GM12878 (cell line): ENCODE data around the gene AZU1. TPM values are rescaled to one million over a fixed set of nuclear protein-coding genes. Genes with fewer than 3 reads are reported as not detected.
"Not testable (repeated sequence)": the region's sequence is repeated elsewhere in the genome, so short reads cannot be mapped to it uniquely, and the experiment has no call there.

ENCODE experiments used
- ATAC-seq: fragments of 200-7000 bp; cut with Tn5 transposase; 3 replicates; pipeline ENCODE4 v1.9.1; 2020; ENCODE audit warnings: mild to moderate bottlenecking, moderate library complexity
- BruUV-seq: library from RNA; stranded (reverse); fragments of 400-500 nt; replicated peaks from 2 replicates; lab custom pipeline; 2021; lab: Mats Ljungman, UMichigan
- CTCF ChIA-PET: fragments of 300-600 bp; sonication (Branson Sonifier 250); formaldehyde crosslinking; extraction: SDS; loops from one replicate; lab custom pipeline; 2021; ENCODE audit warnings: inconsistent platforms; lab: Yijun Ruan, JAX
- POLR2A ChIA-PET: fragments of 350-600 bp; formaldehyde crosslinking; extraction: SDS; loops from one replicate; lab custom pipeline; 2021; ENCODE audit warnings: inconsistent platforms; lab: Charles Lee
- RAD21 ChIA-PET: fragments of 300-600 bp; sonication (Branson Sonifier 250); formaldehyde crosslinking; loops from one replicate; lab custom pipeline; 2023; ENCODE audit warnings: antibody characterized with exemption; ENCODE audit not compliant: unreplicated experiment; lab: Charles Lee
- SMC1A ChIA-PET: fragments of 300-600 bp; sonication (Branson Sonifier 250); formaldehyde crosslinking; loops from one replicate; lab custom pipeline; 2023; ENCODE audit not compliant: unreplicated experiment, uncharacterized antibody; lab: Charles Lee
- DNase-seq: peaks from one replicate; pipeline ENCODE4 v3.0.0-alpha.2; 2011; ENCODE audit warnings: low read depth, low spot score
- FAIRE-seq: peaks from 3 replicates; lab custom pipeline; 2011; peaks lifted over from hg19 to GRCh38; lab: Jason Lieb, UNC
- H2AFZ ChIP-seq: 2 replicates; pipeline ENCODE4 v1.6.0; 2011; ENCODE audit warnings: low read depth, low read length, control low read depth; ENCODE audit not compliant: control insufficient read depth
- H3K27ac ChIP-seq: 2 replicates; pipeline ENCODE4 v1.5.1; 2011; ENCODE audit warnings: control low read depth; ENCODE audit not compliant: control insufficient read depth, insufficient read depth
- H3K27me3 ChIP-seq, 2 experiments: replicated peaks in 1 of 2; 2 replicates each; pipeline versions ENCODE4 v1.6.0 to v1.6.1; 2011; ENCODE audit warnings: low read length in 1 of 2; ENCODE audit not compliant: control insufficient read depth in 2 of 2, insufficient read depth in 2 of 2
- H3K36me3 ChIP-seq, 2 experiments: 2 replicates each; pipeline ENCODE4 v1.5.1; 2011; ENCODE audit warnings: low read length in 1 of 2; ENCODE audit not compliant: control insufficient read depth in 2 of 2, insufficient read depth in 2 of 2
- H3K4me1 ChIP-seq: 2 replicates; pipeline ENCODE4 v1.6.1; 2011; ENCODE audit warnings: mild to moderate bottlenecking, low read length, moderate library complexity, mixed read lengths; ENCODE audit not compliant: control insufficient read depth, insufficient read depth
- H3K4me2 ChIP-seq: 2 replicates; pipeline ENCODE4 v1.6.0; 2011; ENCODE audit warnings: control low read depth; ENCODE audit not compliant: control insufficient read depth, insufficient read depth
- H3K4me3 ChIP-seq: fragments of 200-600 bp; sonication (generic); 2 replicates; pipeline ENCODE4 v1.5.1; 2016
- H3K79me2 ChIP-seq: 2 replicates; pipeline ENCODE4 v1.6.0; 2011; ENCODE audit warnings: low read length; ENCODE audit not compliant: control insufficient read depth, insufficient read depth
- H3K9ac ChIP-seq: 2 replicates; pipeline ENCODE4 v1.8.0; 2011; ENCODE audit warnings: low read length, control low read depth, mixed read lengths; ENCODE audit not compliant: control insufficient read depth, insufficient read depth
- H3K9me3 ChIP-seq: replicated peaks from 3 replicates; pipeline ENCODE4 v1.5.1; 2011; ENCODE audit warnings: mild to moderate bottlenecking, low read length; ENCODE audit not compliant: control insufficient read depth, insufficient read depth
- H4K20me1 ChIP-seq: 2 replicates; pipeline ENCODE4 v1.6.0; 2011; ENCODE audit not compliant: control insufficient read depth, insufficient read depth
- POLR2A ChIP-seq: IDR thresholded peaks from 2 replicates; pipeline ENCODE4 v1.6.1; 2011; ENCODE audit warnings: low read depth, mild to moderate bottlenecking, low read length
- RCOR1 ChIP-seq: conservative IDR thresholded peaks from 2 replicates; pipeline ENCODE4 v1.6.1; 2012; ENCODE audit warnings: low read depth, low read length, improper control_type of control experiment
- WGBS: methylation state at CpG from one replicate; pipeline ENCODE4 v1.1.6; 2016; ENCODE audit warnings: low lambda C conversion rate; ENCODE audit not compliant: insufficient replicate concordance, insufficient coverage; ENCODE audit errors: missing lambda C conversion rate; 5-methylcytosine and 5-hydroxymethylcytosine counted together
- in situ Hi-C: fragments of 300-500 bp; cut with MboI; formaldehyde crosslinking; loops from 9 replicates; pipeline ENCODE4 v1.14.3; 2018; ENCODE audit warnings: mixed read lengths
- intact Hi-C: fragments of 100-400 bp; cut with micrococcal nuclease; formaldehyde crosslinking; loops from one replicate; pipeline ENCODE4 v1.14.2; 2022; ENCODE audit not compliant: unreplicated experiment
- polyA plus RNA-seq, 11 experiments: library from polyadenylated mRNA; depleted of rRNA in 4 of 11; unstranded in 6 of 11; stranded (reverse) in 5 of 11; fragments of >200 nt; fragmentation: Nextera tagmentation in 4 of 11; fragmentation: Illumina TruSeq in 1 of 11; extraction: Ambion mirVana in 4 of 11; extraction: Trizol in 1 of 11; gene quantifications; 1 replicate in 1 of 11; 2 replicates in 10 of 11; pipeline versions ENCODE4 v1.2.1 to v1.2.3, GENCODE V29; 2011 to 2016; ENCODE audit warnings: inconsistent platforms in 2 of 11, missing spikeins in 2 of 11, low read depth in 1 of 11
- total RNA-seq, 4 experiments: library from RNA; depleted of rRNA in 3 of 4; stranded (reverse); fragments of >200 nt in 3 of 4; fragmentation: Illumina TruSeq in 1 of 4; extraction: Trizol in 1 of 4; gene quantifications; 2 replicates each; pipeline versions ENCODE4 v1.2.1 to v1.2.3, GENCODE V29; 2013 to 2021
- TF ChIP-seq, protein P1 (sequence below), 3 experiments: IDR thresholded peaks in 2 of 3; conservative IDR thresholded peaks in 1 of 3; 2 replicates each; pipeline ENCODE4 v1.5.1; 2011; ENCODE audit warnings: low read depth in 3 of 3, low read length in 3 of 3, mild to moderate bottlenecking in 3 of 3, control low read depth in 2 of 3, moderate library complexity in 2 of 3, inconsistent platforms in 1 of 3, mixed read lengths in 1 of 3; ENCODE audit not compliant: control insufficient read depth in 2 of 3, insufficient read depth in 1 of 3; ENCODE audit errors: extremely low read depth in 1 of 3
- TF ChIP-seq, protein P2 (sequence below): fragments of 450-650 bp; IDR thresholded peaks from 2 replicates; pipeline ENCODE4 v1.6.1; 2017; ENCODE audit warnings: mild to moderate bottlenecking, low read depth, inconsistent platforms; ENCODE audit not compliant: poor library complexity, severe bottlenecking
- TF ChIP-seq, protein P3 (sequence below): fragments of 450-650 bp; IDR thresholded peaks from 2 replicates; pipeline ENCODE4 v1.6.1; 2018; ENCODE audit warnings: borderline replicate concordance, mild to moderate bottlenecking; ENCODE audit not compliant: partially characterized antibody

AZU1 gene
- total and polyA plus RNA-seq, 10 of the 15 experiments (the other 5 are each of a cell fraction or from before 2014, with no cell fraction given), result not detected

DNA sequence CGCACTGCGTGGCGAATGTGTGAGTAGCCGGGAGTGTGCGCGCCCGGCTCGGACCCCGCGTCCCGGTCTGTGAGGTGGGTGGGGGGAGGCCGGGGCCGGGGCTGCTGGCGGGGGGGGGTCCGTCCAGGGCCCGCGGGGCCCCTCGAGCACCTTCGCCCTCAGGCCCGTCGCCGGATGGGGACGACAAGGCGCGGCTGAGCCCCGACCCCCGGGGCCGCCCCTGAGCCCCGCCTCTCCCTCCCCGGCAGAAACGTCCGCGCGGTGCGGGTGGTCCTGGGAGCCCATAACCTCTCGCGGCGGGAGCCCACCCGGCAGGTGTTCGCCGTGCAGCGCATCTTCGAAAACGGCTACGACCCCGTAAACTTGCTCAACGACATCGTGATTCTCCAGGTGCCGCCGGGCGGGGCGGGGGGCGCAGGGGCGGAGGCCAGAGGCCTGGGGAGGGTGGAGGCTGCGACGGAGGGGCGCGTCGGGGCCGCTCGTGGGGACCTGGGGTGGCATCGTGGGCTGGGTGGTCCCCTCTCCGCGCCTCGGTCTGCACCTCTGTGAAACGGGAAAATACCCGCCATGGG is 25.5 kb downstream of the AZU1 start (continued):
- TF ChIP-seq, protein P1, sequence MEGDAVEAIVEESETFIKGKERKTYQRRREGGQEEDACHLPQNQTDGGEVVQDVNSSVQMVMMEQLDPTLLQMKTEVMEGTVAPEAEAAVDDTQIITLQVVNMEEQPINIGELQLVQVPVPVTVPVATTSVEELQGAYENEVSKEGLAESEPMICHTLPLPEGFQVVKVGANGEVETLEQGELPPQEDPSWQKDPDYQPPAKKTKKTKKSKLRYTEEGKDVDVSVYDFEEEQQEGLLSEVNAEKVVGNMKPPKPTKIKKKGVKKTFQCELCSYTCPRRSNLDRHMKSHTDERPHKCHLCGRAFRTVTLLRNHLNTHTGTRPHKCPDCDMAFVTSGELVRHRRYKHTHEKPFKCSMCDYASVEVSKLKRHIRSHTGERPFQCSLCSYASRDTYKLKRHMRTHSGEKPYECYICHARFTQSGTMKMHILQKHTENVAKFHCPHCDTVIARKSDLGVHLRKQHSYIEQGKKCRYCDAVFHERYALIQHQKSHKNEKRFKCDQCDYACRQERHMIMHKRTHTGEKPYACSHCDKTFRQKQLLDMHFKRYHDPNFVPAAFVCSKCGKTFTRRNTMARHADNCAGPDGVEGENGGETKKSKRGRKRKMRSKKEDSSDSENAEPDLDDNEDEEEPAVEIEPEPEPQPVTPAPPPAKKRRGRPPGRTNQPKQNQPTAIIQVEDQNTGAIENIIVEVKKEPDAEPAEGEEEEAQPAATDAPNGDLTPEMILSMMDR (IDR thresholded peaks at IDR 0.05 in 2 of 3, conservative IDR thresholded peaks at IDR 0.05 in 1 of 3; ENCODE audit: control insufficient read depth in 2 of 3, extremely low read depth in 1 of 3, insufficient read depth in 1 of 3, low read depth in 3 of 3, low read length in 3 of 3), result no peak
- no peak for TF ChIP-seq RCOR1
- TF ChIP-seq, protein P2, sequence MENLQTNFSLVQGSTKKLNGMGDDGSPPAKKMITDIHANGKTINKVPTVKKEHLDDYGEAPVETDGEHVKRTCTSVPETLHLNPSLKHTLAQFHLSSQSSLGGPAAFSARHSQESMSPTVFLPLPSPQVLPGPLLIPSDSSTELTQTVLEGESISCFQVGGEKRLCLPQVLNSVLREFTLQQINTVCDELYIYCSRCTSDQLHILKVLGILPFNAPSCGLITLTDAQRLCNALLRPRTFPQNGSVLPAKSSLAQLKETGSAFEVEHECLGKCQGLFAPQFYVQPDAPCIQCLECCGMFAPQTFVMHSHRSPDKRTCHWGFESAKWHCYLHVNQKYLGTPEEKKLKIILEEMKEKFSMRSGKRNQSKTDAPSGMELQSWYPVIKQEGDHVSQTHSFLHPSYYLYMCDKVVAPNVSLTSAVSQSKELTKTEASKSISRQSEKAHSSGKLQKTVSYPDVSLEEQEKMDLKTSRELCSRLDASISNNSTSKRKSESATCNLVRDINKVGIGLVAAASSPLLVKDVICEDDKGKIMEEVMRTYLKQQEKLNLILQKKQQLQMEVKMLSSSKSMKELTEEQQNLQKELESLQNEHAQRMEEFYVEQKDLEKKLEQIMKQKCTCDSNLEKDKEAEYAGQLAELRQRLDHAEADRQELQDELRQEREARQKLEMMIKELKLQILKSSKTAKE, result no peak
- no peak for TF ChIP-seq POLR2A
- TF ChIP-seq, protein P3, sequence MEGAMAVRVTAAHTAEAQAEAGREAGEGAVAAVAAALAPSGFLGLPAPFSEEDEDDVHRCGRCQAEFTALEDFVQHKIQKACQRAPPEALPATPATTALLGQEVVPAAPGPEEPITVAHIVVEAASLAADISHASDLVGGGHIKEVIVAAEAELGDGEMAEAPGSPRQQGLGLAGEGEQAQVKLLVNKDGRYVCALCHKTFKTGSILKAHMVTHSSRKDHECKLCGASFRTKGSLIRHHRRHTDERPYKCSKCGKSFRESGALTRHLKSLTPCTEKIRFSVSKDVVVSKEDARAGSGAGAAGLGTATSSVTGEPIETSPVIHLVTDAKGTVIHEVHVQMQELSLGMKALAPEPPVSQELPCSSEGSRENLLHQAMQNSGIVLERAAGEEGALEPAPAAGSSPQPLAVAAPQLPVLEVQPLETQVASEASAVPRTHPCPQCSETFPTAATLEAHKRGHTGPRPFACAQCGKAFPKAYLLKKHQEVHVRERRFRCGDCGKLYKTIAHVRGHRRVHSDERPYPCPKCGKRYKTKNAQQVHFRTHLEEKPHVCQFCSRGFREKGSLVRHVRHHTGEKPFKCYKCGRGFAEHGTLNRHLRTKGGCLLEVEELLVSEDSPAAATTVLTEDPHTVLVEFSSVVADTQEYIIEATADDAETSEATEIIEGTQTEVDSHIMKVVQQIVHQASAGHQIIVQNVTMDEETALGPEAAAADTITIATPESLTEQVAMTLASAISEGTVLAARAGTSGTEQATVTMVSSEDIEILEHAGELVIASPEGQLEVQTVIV, result no peak

DNA sequence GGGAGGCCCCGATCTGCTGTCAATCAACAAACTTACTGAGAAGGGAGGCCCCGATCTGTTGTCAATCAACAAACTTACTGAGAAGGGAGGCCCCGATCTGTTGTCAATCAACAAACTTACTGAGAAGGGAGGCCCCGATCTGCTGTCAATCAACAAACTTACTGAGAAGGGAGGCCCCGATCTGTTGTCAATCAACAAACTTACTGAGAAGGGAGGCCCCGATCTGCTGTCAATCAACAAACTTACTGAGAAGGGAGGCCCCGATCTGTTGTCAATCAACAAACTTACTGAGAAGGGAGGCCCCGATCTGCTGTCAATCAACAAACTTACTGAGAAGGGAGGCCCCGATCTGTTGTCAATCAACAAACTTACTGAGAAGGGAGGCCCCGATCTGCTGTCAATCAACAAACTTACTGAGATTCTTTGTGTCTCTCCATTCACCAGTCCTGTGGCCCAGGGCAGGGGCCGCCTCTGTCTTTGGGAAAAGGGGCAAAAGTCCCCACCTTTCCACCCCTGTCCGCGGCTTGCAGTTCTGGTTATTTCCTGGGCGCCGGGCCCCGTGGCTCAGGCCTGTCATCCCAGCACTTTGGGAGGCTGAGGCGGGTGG is 26.1 kb downstream of the AZU1 start:
- BruUV-seq, in situ Hi-C loops, H3K4me1 ChIP-seq, H3K9me3 ChIP-seq, H3K79me2 ChIP-seq, H3K27me3 ChIP-seq, H3K9ac ChIP-seq, DNase-seq, POLR2A ChIA-PET, H3K36me3 ChIP-seq, H3K27ac ChIP-seq, H4K20me1 ChIP-seq, intact Hi-C loops, H3K4me2 ChIP-seq, ATAC-seq, FAIRE-seq, SMC1A ChIA-PET, H3K4me3 ChIP-seq, H2AFZ ChIP-seq: not testable (repeated sequence)
- CTCF ChIA-PET, result interaction anchor here (2.2 kb wide), 1 partner anchor 10 kb away, joined by 8 read pairs; no protein-coding TSS in a partner anchor
- RAD21 ChIA-PET, result interaction anchor here (0.7 kb wide), 1 partner anchor 75 kb away, joined by 3 read pairs; no protein-coding TSS in a partner anchor
- 60% methylated on average over 11 of the region's 17 CpGs for WGBS
